HG02623 (cell line): Measurements from ENCODE around the gene GPX6.
A peak's percentile ranks its signal among the peaks of the same experiment; 100 is the strongest.
"Not testable (repeated sequence)": the region's sequence is repeated elsewhere in the genome, so short reads cannot be mapped to it uniquely, and the experiment has no call there.

Experiments
- ATAC-seq: cut with Tn5 transposase; IDR thresholded peaks from one replicate; pipeline ENCODE4 v1.9.1; 2021; ENCODE audit warnings: moderate library complexity; ENCODE audit not compliant: unreplicated experiment

Gene GPX6

GRCh38 chr6:28525496-28526039, 10.0 kb upstream of the GPX6 start, which contains the start of gene GPX5:
GPX5 (plus strand) TSS chr6:28525881; CDS start chr6:28526014, 133 bp downstream.
- no peak for ATAC-seq

- ATAC-seq: no peak
Measured at GRCh38 chr6:28523241-28523622, 7.6 kb upstream of the GPX6 start.

GRCh38 chr6:28522594-28523240, 7.1 kb upstream of the GPX6 start:
- no peak for ATAC-seq

GRCh38 chr6:28517964-28518363, 2.4 kb upstream of the GPX6 start:
- no peak for ATAC-seq

DNA sequence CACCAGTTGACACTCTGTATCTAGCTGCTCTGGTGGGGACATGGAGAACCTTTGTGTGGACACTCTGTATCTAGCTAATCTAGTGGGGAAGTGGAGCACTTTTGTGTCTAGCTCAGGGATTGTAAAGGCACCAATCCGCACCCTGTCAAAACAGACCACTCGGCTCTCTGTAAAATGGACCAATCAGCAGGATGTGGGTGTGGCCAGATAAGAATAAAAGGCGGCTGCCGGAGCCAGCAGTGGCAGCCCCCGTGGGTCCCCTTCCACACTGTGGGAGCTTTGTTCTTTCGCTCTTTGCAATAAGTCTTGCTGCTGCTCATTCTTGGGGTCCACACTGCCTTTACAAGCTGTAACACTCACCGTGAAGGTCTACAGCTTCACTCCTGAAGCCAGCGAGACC, 3.2 kb downstream of the GPX6 start:
- ATAC-seq: not testable (repeated sequence)

DNA sequence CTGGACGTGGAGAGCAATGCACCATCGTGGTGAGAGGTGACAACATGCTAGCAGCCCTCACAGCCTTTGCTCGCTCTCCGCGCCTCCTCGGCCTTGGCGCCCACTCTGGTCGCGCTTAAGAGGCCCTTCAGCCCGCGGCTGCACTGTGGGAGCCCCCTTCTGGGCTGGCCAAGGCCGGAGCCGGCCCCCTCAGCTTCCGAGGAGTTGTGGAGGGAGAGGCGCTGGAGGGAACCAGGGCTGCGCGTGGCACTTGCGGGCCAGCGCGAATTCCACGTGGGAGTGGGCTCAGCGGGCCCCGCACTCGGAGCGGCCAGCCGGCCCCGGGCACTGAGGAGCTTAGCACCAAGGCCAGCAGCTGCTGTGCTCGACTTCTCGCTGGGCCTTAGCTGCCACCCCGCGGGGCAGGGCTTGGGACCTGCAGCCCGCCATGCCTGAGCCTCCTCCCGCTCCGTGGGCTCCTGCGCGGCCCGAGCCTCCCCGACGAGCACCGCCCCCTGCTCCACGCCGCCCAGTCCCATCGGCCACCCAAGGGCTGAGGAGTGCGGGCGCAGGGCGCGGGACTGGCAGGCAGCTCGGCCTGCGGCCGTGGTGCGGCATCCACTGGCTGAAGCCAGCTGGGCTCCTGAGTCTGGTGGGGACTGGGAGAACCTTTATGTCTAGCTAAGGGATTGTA, 3.8 kb downstream of the GPX6 start:
- no peak for ATAC-seq

DNA sequence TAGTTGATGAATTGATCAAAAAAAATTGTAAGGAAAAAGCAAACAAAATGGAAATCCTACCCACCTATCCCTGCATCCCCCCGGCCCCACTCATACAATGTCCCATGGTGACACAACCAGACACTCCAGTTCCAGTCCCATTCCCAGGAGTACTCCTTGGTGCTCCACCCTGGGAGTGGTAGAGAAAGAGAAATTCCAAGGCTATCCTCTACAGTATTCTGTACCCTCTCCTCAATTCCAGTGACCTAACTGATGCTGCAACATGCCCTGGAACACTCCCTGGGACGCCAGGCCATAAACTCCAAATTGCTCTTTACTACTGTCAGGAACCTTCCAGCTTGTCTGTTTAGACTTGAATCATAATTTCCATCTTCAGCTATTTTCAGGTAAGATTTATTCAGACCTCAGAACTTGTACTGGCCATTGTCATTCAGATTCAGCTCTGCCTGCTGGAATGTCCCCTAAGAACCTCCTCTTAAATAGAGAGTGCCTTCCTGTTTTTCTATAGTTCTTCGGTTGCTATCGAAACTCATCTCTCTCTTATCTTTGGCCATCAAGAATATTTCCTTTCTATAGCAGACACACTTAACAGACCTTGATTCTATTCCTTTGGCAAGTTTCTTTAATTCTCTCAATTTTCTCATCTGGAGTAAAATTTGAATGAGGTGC, 8.7 kb downstream of the GPX6 start:
- no peak for ATAC-seq

- ATAC-seq: no peak
Measured at GRCh38 chr6:28505733-28506132, 9.9 kb downstream of the GPX6 start.

GRCh38 chr6:28502709-28503305, 12.8 kb downstream of the GPX6 start:
- not testable (repeated sequence) for ATAC-seq

DNA sequence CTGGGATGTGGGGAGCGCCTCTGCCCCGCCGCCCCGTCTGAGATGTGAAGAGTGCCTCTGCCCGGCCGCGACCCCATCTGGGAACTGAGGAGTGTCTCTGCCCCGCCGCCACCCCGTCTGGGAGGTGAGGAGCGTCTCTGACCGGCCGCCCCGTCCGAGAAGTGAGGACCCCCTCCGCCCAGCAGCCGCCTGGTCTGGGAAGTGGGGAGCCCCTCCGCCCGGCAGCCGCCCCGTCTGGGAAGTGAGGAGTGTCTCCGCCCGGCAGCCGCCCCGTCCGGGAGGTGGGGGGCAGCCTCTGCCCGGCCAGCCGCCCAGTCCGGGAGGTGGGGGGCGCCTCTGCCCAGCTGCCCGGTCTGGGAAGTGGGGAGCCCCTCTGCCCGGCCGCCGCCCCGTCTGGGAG, 13.5 kb downstream of the GPX6 start:
- not testable (repeated sequence) for ATAC-seq

DNA sequence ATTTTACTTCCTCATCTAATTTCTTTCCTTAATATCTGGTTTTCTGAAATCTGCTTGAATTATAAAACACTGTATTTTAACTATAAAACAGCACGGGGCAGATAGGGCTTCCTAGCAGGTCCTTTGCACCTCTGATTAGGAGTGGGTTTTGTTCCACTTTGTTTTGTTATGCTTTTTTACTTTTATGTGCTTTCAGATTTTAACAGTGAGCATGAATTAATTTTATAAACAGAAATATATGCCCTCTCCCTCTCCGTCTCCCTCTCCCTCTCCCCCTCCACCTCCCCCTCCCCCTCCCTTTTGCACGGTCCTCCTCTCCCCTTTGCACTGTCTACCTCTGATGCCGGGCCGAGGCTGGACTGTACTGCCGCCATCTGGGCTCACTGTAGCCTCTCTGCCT, 14.3 kb downstream of the GPX6 start:
- no peak for ATAC-seq

DNA sequence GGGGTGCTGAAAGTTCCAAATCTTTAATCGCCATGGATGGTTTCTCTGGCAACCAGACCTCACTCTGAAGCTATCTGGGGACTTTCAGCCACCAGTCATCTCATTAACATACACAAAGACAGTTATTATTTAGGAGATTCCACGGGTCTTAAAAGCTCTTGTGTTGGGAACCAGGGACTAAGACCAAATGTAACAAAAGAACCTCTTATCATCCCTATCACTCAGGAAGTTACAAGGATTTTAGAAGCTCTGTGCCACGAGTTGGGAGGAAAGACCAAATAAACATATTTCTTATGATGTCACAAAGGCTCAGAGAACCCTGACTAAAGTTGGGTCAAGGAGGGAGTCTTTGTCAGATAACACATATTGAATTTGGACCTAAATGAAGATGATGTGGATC, 17.7 kb downstream of the GPX6 start:
- ATAC-seq: no peak

- ATAC-seq: no peak
Measured at GRCh38 chr6:28497306-28497705, 18.3 kb downstream of the GPX6 start.

DNA sequence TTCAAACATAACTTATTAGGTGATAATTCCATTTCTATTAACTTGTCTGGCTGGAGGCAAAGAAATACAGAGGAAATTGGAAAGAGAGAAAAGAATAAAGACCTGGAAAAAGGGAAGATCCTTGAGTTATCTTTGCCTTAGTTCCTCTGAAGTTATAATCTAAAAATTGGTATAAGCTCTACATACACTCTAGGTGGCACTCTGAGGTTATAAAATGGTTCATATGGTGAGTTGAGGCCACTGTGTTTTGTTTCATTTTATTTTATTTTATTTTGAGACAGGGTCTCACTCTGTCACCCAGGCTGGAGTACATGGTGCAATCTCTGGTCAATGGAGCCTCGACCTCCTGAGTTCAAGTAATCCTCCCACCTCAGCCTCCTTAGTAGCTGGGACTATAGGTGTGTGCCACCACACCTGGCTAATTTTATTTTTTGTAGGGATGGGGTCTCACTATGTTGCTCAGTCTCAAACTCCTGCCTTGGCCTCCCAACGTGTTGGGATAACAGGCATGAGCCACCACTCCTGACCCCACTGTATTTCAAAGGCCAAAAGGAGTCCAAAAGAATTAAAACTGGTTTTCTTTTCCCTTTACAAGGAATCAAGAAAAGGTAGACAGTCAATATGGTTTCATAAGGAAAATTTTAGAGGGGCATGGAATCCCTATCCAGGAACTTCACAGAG, 19.4 kb downstream of the GPX6 start:
- ATAC-seq: no peak

DNA sequence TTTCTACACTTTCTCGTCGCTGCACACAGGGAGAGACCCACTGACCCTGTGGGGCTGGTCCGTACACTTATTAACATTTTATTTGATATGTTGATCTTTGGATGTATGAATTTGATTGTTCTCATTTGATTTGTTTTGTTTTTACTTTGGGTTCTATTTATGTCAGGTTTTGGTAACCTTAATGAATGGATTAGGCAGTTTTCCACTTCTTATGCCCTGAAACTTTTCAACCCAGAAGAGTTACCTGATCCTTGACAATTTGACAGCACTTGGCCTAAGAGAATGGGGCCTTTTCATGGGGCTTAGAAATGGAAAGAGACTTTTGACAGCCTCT, 23.6 kb downstream of the GPX6 start:
- ATAC-seq: no peak

GRCh38 chr6:28490205-28490890, 25.2 kb downstream of the GPX6 start:
- no peak for ATAC-seq

DNA sequence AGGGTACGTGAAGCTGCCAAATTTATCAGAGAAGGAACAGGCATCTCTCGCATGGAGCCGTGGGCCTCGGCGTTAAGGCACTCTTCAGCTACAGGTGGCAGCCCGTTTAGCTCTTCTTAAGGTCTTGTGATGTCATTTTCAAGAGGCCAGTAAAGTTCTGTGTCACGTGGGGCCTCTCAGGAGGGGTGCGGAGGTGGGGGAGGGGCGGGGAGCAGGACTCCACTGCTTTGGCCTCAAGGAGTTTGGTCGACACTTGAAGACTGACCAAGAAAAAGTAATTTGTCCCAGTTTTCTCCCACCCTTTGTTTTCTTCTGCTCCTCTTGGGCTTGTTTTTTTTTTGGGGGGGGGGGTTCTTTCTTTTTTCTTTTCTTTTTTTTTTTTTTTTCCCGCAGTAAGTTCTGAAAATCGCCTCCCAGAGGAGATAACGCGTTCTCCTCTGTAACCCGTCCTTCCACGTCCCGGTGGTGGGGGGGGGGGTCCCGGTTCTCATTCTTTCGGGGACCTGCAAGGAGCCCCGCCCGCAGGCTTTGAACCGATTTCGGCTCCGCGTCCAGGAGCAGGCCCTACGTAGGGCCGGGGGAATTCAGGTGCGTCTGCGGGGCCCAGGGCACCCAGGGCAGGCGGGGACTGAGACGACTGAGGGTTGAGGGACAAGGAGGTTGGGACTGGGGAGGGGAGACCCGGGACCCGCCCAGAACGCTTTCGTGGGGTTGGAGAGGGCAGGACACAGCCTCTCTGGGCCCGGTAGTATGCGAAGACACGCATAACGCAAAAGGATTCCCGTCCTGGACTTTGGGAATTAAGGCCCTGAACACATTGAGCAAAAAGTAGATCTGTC, 26.0 kb downstream of the GPX6 start:
- ATAC-seq: peak; percentile 67

- ATAC-seq: no peak
Measured at GRCh38 chr6:28488916-28489365, 26.7 kb downstream of the GPX6 start.

DNA sequence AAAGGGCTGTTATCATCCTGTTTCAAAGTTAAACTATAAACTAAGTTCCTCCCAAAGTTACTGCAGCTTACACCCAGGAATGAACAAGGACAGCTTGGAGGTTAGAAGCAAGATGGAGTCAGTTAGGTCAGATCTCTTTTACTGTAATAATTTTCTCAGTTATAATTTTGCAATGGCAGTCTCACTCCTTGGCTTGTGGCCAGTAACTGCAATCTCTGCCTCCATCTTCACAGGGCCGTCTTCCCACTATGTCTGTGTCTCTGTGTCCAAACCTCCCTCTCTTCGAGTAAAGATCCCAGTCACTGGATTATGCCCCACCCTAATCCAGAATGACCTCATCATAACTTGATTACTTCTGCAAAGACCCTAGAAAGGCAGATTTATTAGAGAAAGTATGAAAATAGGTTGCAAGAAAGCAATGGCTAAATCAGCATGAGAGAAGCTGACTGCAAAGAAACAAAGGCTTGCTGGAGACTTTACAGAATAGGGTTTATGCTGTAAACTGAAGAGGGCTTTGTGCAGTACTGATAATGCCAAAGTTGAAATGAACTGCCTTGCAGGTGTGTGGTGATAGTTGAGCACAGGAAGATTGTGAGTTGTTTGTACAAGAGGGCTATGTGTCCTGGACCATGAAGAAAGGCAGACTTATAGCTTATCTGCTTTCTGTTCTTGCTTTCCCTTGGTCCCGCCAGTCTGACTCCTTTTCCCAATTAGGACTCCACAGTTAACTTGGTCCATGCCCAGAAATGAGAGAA, 28.4 kb downstream of the GPX6 start:
- ATAC-seq: no peak
